OCI-LY1 (cell line): ENCODE data around the gene DGKQ.
"Not testable (repeated sequence)": the region's sequence is repeated elsewhere in the genome, so short reads cannot be mapped to it uniquely, and the experiment has no call there.

Experiments used
- CTCF ChIP-seq: fragments of 200-600 bp; sonication (generic), shearing (Covaris generic); IDR thresholded peaks from 2 replicates; pipeline ENCODE4 v1.5.1; 2017; ENCODE audit warnings: mild to moderate bottlenecking, antibody characterized with exemption, low read length, moderate library complexity, mixed read lengths
- EZH2 ChIP-seq: fragments of 200-600 bp; sonication (generic), shearing (Covaris generic); IDR thresholded peaks from 2 replicates; pipeline ENCODE4 v1.8.0; 2017; ENCODE audit warnings: borderline replicate concordance, mixed run types, mild to moderate bottlenecking, antibody characterized with exemption, low read length, moderate library complexity, mixed read lengths

- not testable (repeated sequence) for TF ChIP-seq CTCF, EZH2
These were observed 54.2 kb downstream of the DGKQ start for GRCh38 chr4:919004-919680.
